Retina (tissue), 1 donor: ENCODE data around the gene SMIM33.
A peak's percentile ranks its signal among the peaks of the same experiment; 100 is the strongest.
"Not testable (repeated sequence)": the region's sequence is repeated elsewhere in the genome, so short reads cannot be mapped to it uniquely, and the experiment has no call there.

Source experiments
- DNase-seq: peaks from one replicate; pipeline ENCODE4 v3.0.0-alpha.2; 2016

The SMIM33 gene

DNA sequence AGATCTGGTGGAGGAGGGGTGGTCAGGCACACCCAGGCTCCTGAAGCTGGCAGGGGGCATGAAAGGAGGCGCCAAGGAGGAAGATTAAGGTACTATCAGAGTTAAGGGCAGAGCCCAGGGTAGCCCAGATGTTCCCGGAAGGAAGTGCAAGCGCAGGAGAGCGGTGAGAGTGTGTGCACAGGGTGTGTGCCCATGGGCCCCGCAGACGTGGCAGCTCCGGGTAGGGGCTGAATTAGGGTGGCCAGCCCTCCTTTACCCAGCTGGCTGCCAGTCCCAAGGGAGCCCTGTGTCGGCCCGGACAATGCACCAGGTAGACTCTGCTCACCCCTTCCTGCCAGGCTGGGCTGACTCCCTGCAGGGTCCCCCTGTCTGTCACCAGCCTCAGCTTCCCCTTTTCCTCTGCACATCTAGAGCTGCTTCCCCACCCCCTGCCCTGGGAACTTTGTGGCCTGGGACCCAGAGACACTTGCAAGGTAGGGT lies at the start of gene SMIM33:
SMIM33 (plus strand) TSS at position 184 of the 480 bp plus-strand sequence; CDS start at position 302, 118 bp downstream.
- DNase-seq, result no peak

DNA sequence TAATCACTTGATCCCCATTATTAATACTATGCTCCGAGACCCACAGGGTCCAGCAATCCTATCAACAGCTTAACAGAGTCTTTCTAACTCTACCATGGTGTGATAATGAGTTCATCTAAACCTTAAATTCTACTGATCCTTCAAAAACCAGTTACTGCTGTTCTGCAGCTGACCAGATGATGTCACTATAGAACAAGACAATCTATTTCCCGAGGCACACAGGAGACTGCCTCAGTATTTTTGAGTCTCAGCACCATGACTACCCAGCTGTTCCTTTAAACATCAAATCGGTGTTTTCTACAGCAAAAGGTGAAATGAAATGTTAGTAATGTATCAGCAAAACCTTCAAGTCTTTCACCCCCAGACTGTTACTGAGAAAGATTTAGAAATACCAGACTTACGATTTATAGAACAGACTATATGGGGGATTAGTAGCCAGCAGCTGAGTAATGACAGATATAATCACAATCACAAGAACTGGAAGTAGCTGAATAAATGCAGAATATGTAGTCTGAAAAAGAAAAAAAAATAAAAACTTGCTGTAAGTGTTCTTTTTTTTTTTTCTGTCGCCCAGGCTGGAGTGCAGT lies 48.4 kb upstream of the SMIM33 start:
- peak; percentile 56 for DNase-seq

DNA sequence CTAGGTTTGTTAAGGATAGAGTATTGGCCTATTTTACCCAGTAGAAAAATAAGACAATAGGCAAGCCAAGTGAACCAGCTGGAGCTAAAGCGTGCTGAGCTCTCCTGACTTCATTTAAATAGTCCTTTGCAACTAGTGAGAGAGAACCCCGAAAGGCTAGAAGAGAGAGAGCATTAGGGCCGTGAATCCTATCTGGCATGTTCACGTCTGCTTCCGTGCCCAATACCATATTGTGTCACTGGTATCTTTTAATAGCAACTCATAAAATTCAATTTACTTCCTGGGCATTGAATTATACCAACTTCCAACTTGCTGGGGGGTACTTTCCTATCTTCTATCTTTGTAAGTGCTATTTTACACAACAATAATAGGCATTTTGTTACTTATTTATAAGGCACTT lies 45.3 kb upstream of the SMIM33 start:
- no peak for DNase-seq

DNA sequence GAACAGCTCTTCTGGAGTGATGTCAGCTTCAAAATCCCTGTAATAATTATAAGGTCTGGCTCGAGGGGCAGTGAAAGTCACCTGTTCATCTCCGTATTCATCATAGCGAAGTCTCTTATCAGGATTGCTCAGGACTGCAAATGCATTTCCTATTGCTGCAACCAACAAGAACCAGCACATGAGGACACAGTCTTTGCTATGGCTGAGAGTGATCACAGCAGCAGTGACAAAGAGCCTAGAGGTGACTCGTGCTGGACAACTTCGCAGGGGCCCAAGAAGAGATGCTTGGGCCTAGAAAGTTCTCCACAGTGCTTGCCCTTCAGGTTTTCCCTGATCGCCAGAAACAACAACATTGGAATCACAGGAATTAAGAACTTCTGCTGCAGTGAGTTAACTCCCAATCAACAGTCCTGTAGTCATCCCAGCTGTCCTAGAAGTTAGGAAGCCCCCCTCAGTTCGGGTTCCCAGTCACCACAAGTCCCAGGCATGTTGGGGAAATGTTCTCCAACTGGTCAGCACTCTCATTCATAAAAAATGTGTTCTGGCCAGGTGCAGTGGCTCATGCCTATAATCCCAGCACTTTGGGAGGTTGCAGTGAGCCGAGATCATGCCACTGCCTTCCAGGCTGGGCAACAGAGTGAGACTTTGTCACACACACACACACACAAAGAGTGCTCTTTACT lies 44.5 kb upstream of the SMIM33 start:
- DNase-seq, result no peak

DNA sequence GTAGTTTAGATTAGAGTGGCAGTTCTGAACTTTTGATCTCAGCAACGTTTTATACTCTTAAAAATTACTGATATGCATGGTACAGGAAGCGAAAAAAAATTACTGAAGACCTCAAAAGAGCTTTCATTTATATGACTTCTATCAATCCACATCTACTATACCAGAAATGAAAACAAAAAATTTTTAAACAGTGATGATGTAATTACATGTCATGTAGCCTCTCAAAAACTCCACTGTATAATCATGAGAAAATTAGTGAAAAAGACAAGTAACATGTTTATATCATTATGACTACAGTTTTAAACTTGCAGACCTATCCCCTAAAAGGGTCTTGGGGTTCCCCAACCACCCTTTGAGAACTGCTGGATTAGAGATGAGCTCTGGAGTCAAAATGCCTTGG lies 40.8 kb upstream of the SMIM33 start:
- no peak for DNase-seq

DNA sequence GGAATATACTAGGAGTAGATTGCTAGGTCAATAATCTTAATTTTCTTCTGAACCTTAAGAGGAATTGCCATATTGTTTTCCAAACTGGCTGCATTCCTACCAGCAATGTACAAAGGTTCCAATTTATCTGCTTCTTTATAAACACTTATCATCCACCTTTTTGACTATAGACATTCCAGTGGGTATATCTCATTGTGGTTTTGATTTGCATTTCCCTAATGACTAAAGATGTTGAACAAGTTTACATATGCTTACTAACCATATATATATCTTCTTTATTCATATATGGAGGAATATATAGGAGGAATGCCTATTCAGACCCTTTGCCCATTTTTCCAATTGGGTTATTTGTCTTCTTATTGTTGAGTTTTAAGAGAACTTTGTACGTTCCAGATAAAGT lies 39.1 kb upstream of the SMIM33 start:
- DNase-seq, result no peak

DNA sequence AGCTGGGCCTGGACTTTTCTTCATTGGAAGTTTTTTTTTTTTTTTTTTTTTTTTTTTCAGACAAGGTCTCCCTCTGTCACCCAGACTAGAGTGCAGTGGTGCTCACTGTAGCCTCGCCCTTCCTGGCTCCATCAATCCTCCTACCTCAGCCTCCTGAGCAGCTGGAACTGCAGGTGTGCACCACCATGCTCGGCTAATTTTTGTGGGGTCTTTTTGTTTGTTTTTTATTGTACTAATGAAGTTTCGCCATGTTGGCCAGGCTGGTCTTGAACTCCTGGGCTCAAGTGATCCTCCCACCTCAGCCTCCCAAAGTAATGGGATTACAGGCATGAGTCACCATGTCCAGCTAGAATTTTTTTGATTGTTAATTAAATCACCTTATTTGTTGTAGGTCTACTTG lies 35.1 kb upstream of the SMIM33 start:
- no peak for DNase-seq

DNA sequence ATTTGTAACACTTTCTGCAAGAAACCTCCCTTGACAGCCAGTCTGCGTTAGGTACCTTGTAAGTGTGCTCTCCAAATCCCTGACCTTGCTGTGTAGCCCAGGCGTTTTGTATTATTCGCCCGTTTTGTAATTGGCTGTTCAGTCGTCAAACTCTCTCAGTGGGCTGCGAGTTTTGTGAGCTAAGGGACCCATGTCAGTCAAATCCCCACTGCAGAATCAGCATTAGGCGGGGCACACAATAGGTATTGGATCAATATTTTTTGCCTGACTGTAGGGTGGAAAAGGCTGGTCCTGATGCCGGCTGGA lies 32.1 kb upstream of the SMIM33 start:
- DNase-seq, result peak; percentile 47

DNA sequence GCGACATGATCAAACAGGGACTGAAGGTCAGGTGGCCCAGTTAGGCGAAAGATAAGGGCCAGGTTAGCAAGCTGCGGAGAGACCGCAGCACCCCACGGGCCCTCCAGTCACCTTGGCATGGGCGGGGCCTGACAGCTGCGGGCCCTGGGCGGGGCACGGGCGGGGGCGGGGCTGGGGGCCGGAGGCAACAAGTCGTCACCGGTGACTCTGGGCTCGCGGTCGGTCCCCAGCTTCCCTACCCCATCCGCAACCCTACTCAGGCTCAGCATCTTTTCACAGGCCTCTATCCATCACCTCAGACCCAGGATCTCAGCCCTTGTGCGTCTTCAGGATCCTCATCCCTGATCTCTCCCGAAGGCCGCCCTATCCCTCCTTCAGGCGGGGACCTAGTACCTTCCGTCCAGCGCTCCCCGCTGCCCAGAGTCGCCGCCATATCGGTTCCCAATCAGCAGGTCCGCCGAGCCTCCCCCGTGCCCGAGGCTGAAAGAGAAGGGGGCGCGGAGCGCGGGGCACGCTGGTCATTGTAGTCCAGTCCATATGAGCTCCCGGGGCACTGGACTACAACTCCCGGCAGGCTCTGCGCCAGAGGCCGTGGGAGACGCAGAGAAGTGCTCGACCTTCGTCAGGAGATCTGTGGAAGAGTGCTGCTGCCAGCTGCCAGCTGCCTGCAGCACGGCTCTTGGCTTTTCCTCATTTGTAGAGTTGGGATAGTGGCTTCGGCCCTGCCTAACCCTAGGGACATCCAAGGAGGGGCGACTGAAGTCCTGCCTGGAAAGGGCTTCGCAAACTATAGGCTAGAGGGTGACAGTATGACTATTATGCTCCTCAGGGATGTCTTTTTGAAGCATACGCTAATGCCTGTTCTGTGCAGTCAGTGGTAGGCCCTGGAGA lies 31.5 kb upstream of the SMIM33 start, which contains the start of gene DNAJC18:
DNAJC18 (minus strand) TSS at position 513 of the 891 bp plus-strand sequence; CDS start at position 433, 80 bp downstream.
- DNase-seq, result peak; percentile 98

DNA sequence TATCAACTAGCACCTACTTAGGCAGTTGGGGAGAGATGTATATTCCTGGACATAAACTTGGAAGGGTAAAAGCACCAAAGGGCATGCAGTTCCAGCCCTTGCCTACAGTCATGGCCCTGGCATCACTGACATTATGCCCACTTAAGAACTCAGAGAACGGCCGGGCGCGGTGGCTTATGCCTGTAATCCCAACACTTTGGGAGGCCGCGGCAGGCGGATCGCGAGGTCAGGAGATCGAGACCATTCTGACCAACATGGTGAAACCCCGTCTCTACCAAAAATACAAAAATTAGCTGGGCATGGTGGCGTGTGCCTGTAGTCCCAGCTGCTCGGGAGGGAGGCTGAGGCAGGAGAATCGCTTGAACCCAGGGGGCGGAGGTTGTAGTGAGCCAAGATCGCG lies 30.4 kb upstream of the SMIM33 start:
- not testable (repeated sequence) for DNase-seq

DNA sequence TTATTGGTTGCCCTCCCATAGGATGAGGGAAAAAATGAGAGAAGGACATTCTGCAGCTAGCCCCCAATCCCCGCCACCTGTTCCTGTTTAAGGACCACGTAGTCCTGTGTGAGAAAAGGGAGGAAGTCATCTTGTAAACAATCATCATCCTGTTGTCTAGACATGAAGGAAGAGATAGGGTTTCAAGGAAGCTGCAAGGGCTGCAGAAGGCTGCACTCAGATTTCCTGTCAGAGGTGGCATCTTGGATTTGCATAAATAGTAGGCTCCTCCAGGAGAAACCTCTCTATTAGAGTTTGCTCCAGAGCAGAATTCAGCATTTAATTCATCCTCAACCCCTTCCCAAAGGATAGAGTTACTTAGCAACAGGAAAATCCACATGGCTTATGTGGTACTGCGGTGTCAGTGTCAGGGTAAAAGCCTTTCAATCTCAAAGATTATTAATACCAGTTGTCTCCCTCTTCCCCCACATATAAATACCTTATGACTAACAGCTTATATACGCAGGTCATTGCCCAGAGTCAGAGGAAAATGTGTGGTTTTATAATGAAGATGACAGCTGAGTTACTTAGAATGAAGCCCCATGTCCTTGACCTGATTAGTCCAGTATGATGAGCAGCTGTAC lies 26.9 kb upstream of the SMIM33 start:
- DNase-seq, result peak; percentile 31

DNA sequence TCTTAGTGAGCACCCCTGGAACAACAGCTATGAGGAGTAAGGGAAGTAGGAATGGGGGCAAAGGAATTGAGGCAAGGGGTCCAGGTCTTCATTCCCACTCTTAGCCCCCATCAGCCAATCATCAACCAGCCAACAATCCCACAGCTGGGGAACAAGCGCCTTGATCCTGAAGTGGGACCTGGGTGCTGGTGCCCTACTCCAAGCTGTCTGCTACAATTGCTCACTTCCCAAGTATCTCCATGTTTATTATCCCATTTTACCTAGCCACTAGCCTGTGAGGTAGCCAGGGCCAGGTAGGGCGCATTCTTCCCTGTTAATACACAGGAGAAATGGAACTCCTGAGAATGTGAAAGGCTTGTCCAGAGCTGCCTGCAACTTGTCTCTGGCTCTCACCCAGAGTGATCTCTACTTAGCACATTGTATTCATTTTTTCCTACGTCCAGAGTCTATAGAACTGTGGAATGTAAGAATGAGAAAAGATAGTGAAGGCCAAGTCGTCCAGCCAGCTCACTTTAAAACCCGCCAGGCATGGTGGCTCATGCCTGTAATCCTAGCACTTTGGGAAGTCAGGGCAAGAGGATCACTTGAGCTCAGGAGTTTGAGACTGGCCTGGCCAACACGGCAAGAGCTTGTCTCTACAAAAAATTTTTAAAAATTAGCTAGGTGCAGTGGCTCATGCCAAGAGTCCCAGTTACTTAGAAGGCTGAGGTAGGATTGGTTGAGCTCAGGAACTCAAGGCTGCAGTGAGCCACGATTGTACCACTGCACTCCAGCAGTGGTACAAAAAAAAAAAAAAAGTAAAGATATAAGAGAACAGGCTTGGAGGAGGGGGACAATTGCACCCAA lies 25.3 kb upstream of the SMIM33 start:
- DNase-seq, result no peak

DNA sequence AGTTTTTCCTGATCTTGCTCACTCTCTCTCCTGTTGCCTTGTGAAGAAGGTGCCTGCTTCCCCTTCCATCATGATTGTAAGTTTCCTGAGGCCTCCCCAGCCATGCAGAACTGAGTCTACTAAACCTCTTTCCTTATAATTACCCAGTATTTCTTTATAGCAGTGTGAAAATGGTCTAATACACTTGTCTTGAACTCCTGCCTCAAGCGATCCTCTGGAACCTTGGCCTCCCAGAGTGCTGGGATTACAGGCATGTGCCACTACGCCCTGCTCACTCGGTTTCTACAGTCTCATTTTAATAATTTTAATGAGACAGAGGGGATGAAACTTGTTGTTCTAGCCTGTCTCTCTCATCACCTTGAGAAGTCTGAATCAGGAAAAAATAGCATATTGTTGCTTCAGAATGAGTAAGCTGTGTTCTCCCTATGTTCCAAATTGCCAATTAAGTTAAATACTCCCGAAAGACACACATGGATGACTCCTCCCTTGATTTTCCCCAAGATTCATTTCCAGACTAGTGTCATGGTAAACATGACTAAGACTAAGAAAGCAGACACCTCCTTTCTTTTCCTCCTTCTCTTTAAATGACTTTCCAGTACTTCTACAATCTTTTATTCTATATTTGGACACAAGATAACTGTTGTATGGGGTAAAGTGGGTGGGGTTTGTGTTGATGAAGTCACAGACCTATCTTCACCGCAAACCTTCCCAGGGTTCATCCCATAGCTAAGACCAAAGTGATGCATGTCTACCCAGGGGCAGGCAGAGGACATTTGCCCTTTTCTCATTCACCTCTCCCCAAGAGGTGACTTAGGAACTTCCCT lies 23.6 kb upstream of the SMIM33 start:
- DNase-seq, result no peak

DNA sequence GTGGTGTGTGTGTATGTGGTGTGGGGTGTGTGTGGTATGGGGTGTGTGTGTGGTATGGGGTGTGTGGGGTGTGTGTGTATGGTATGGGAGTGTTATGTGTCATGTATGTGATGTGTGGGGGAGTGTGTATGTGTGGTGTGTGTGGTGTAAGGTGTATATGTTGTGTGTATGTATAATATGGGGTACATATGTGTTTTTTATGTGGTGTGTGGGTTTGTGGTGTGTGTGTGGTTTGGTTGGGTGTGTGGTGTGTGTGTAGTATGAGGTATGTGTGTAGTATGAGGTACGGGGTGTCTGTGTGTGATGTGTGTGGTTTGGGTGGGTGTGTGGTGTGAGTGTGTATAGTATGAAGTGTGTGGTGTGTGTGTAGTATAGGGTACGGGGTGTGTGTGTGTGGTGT lies 19.6 kb upstream of the SMIM33 start:
- no peak for DNase-seq

DNA sequence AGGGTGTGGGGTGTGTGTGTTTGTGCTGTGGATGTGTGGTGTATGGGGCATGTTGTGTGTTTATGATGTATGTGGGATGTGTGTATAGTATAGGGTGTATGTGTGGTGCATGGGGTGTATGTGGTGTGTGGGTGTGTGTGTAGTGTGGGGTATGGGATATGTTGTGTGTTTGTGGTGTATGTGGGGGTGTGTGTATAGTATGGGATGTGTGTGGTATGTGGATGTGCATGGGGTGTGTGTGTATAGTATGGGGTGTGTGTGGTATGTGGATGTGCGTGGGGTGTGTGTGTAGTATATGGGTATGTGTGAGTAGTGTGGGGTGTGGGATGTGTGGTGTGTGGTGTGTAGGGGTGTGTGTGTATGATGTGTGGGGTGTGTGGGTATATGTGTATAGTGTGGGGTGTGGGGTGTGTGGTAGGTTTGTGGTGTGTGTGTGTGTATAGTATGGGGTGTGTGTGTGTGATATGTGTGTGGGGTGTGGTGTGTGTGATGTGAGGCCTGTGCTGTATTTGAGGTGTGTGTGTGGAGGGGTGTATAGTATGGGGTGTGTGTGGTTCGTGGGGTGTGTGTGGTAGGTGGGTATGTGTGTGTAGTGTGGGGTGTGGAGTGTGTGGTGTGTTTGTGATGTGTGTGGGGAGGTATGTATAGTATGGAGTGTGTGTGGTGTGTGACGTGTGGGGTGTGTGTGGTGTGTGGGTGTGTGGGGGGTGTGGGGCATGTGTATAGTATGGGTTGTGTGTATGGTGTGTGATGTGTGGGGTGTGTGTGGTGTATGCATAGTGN lies 18.7 kb upstream of the SMIM33 start:
- no peak for DNase-seq

DNA sequence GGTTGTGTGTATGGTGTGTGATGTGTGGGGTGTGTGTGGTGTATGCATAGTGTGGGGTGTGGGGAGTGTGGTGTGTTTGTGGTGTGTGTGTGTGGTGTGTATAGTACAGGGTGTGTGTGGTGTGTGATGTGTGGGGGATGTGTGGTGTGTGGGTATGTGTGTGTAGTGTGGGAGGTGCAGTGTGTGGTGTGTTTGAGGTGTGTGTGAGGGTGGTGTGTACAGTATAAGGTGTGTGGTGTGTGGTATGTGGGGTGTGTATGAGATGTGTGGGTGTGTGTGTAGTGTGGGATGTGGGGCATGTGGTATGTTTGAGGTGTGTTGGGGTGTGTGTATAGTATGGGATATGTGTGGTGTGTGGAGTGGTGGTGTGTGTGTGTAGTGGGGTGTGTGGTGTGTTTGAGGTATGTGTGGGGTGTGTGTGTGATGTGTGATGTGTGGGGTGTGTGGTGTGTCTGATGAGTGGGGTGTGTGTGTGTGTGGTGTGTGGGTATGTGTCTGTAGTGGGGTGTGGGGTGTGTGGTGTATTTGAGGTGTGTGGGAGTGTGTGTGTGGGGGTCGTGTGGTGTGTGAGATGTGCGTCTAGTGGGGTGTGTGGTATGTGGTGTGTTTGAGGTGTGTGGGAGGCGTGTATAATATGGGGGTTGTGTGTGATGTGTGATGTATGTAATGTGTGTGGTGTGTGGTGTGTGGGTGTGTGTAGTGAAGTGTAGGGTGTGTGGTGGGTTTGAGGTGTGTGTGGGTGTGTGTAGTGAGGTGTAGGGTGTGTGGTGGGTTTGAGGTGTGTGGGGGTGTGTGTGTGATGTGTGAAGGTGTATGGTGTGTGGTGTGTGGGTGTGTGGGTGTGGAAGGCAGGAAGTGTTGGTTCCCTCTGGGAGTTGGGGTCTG lies 16.9 kb upstream of the SMIM33 start:
- no peak for DNase-seq

DNA sequence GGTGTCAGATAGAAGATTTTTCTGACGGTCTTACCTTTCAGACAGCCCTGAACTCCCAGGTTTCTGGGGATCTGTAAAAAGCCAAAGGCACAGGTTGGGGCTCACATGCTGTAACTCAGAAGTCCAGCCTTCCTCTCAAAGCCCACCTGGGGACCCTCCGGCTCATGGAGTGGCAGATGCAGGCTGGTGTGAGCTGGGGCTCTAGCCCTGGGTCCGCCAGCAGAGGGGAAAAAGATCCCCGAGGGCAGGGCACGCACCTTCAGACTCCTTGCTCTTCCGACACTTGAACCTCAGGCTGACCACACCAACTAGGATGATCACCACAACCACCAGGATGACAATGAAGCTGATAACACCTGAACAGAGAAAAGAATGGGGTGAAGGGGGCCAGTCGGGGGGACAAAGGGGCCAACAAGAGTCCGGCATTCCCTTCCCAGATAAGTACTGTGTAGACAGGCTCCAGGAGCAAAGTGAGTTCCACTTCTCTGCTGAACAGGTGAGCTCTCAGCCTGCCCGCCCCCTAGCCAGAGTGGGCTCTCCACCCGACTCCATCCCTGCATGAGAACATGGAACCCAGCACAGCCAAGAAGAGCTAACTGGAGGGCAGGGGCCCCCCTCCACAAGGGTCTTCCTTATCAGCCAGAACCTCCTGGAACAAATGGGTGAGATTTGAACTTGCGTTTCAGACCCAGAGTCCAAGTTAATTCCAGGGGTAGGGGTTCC lies 16.1 kb upstream of the SMIM33 start:
- no peak for DNase-seq

DNA sequence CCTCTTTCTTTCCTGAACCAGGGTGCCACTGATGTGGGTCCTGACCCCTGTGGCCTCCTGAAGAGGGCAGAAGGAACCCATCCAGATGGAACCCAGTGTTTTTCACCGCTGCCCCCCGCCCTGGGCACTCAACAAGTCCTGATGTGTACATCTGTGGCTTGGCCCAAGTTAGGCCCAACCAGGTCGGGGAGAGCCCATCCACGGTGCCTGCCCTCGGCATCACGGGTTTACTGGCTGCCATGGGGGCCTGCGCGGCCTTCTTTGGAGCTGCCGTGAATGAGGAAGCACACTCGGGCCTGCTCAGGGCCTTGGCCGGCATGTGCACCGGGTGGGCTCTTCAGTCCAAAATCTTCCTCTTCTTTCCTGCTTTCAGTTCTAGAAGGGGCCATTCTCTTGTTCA lies 14.0 kb upstream of the SMIM33 start:
- no peak for DNase-seq

DNA sequence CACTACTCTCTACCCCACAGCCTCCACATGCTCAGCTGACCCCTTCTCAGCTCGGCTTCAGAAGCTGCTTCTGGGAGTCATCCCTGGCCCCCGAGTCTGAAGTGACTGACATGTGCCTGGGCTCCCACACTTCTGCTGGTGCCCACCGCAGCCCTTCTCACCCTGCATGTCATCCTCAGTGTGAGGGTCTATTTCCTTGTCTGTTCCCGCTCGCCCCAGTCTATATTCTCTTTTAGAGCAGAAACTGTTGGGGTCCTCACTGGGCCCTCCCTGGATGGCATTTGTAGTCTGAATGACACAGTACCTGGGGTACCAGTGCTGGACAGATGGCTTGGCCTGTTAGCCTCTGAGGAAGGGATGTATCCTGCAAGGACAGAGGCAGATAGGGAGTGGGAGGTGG lies 13.6 kb upstream of the SMIM33 start:
- no peak for DNase-seq
